ENCODE data around the gene CDH26. TPM values are rescaled to one million over a fixed set of nuclear protein-coding genes. Genes with fewer than 3 reads are reported as not detected.

Gene CDH26
- total RNA-seq, 2 donors from 2014 or later = 0.26 to 0.33 TPM

- no peak overlapping the region for H3K4me3 ChIP-seq
- no peak for TF ChIP-seq POLR2A (IDR thresholded peaks at IDR 0.05)
- TF ChIP-seq, protein P1, sequence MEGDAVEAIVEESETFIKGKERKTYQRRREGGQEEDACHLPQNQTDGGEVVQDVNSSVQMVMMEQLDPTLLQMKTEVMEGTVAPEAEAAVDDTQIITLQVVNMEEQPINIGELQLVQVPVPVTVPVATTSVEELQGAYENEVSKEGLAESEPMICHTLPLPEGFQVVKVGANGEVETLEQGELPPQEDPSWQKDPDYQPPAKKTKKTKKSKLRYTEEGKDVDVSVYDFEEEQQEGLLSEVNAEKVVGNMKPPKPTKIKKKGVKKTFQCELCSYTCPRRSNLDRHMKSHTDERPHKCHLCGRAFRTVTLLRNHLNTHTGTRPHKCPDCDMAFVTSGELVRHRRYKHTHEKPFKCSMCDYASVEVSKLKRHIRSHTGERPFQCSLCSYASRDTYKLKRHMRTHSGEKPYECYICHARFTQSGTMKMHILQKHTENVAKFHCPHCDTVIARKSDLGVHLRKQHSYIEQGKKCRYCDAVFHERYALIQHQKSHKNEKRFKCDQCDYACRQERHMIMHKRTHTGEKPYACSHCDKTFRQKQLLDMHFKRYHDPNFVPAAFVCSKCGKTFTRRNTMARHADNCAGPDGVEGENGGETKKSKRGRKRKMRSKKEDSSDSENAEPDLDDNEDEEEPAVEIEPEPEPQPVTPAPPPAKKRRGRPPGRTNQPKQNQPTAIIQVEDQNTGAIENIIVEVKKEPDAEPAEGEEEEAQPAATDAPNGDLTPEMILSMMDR (IDR thresholded peaks at IDR 0.05) = no peak
- no peak overlapping the region for H3K27ac ChIP-seq
- ATAC-seq (no peak), DNase-seq (no peak)
- no peaks in the 10 kb centered on the region for H3K4me1 ChIP-seq
- H3K27me3 ChIP-seq = no peaks in the 10 kb centered on the region
- no peaks in the 10 kb centered on the region for H3K9me3 ChIP-seq
- WGBS, 2 donors = 86 to 91% methylated on average over 12 of the region's 12 CpGs
- no peaks in the 10 kb centered on the region for H3K36me3 ChIP-seq (replicated peaks in 1 of 2; ENCODE audit: insufficient read depth in 1 of 2, low read depth in 2 of 2)
- intact Hi-C loops (cut with DNase I) = no loop called here
Measured at GRCh38 chr20:60010689-60011458, 52.7 kb downstream of the CDH26 start.

GRCh38 chr20:60011512-60012507 is 53.6 kb downstream of the CDH26 start:
- no peak overlapping the region for H3K27ac ChIP-seq
- DNase-seq (no peak), ATAC-seq (no peak)
- WGBS, 2 donors = 75 to 77% methylated on average over 17 of the region's 17 CpGs
- intact Hi-C loops (cut with DNase I) = no loop called here
- H3K4me1 ChIP-seq = no peaks in the 10 kb centered on the region
- no peaks in the 10 kb centered on the region for H3K27me3 ChIP-seq
- H3K4me3 ChIP-seq = no peak overlapping the region
- TF ChIP-seq POLR2A (IDR thresholded peaks at IDR 0.05) = no peak
- TF ChIP-seq, protein P1 (IDR thresholded peaks at IDR 0.05) = no peak
- H3K9me3 ChIP-seq = no peaks in the 10 kb centered on the region
- H3K36me3 ChIP-seq (replicated peaks in 1 of 2; ENCODE audit: insufficient read depth in 1 of 2, low read depth in 2 of 2) = no peaks in the 10 kb centered on the region

- no peaks in the 10 kb centered on the region for H3K27me3 ChIP-seq
- intact Hi-C loops (cut with DNase I) = no loop called here
Measured at GRCh38 chr20:60013296-60014139, 55.3 kb downstream of the CDH26 start.

DNA sequence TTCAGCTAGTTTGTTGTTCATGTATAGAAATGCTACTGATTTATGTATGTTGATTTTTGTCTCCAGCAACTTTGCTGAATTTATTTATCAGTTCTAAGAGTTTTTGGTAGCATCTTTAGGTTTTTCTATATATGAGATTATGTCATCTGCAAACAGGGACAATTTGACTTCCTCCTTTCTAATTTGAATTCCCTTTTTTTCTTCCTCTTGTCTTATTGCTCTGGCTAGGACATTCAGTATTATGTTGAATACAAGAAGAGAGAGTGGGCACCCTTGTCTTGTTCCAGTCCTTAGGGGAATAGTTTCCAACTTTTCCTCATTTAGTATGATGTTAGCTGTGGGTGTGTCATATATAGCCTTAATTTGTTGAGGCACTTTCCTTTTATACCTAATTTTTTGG is 58.2 kb downstream of the CDH26 start:
- H3K4me3 ChIP-seq = no peak overlapping the region
- ATAC-seq = no peak
- TF ChIP-seq, protein P1 (IDR thresholded peaks at IDR 0.05) = no peak
- TF ChIP-seq POLR2A (IDR thresholded peaks at IDR 0.05) = no peak
- intact Hi-C loops (cut with DNase I) = no loop called here
- H3K27ac ChIP-seq = no peak overlapping the region
- no peaks in the 10 kb centered on the region for H3K9me3 ChIP-seq
- no peaks in the 10 kb centered on the region for H3K36me3 ChIP-seq (replicated peaks in 1 of 2; ENCODE audit: insufficient read depth in 1 of 2, low read depth in 2 of 2)
- no peak for DNase-seq
- H3K4me1 ChIP-seq = no peaks in the 10 kb centered on the region
- no peaks in the 10 kb centered on the region for H3K27me3 ChIP-seq

More at GRCh38 chr20:60013296-60014139, 55.3 kb downstream of the CDH26 start:
- Histone ChIP-seq H3K36me3 (replicated peaks in 1 of 2; ENCODE audit: insufficient read depth in 1 of 2, low read depth in 2 of 2) (no peaks in the 10 kb centered on the region), H3K9me3 (no peaks in the 10 kb centered on the region), H3K27ac (no peak overlapping the region), H3K4me3 (no peak overlapping the region), H3K4me1 (no peaks in the 10 kb centered on the region)
- TF ChIP-seq, protein P1 (IDR thresholded peaks at IDR 0.05) = no peak
- no peak for TF ChIP-seq POLR2A (IDR thresholded peaks at IDR 0.05)
- ATAC-seq = no peak
- WGBS, 2 donors = 78% methylated on average over 3 of the region's 3 CpGs
- DNase-seq = no peak

All from body of pancreas (tissue), 4 donors.